ENCODE measurements around the gene GNA15.

GNA15 gene

DNA sequence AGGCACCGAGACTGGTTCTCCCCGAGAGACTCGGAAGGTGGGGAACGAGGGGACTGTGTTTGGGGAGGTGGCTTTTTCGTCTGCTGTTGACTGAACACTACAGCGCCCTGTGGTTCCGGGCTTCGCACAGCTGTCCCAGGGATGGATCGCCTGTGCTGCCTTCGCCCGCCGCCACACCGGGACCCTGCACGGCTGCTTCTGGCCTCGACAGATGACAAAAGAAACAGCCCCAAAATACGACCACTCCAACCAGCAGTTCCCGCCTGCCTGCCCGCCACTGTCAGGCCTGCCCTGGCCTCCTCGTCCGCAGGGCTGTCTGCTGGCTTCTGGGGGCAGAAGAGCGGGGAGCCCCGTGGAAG, 13.3 kb upstream of the GNA15 start:
- DNase-seq: no peak

GRCh38 chr19:3123088-3123721, 12.6 kb upstream of the GNA15 start:
- DNase-seq: no peak

- no peak for DNase-seq
Observed at GRCh38 chr19:3123956-3124355, 11.9 kb upstream of the GNA15 start.

- no peak for DNase-seq
Observed at GRCh38 chr19:3124630-3125029, 11.2 kb upstream of the GNA15 start.

GRCh38 chr19:3125900-3126524, 9.8 kb upstream of the GNA15 start:
- DNase-seq: peak; percentile 54

GRCh38 chr19:3129112-3129511, 6.7 kb upstream of the GNA15 start:
- DNase-seq: no peak

GRCh38 chr19:3131168-3131567, 4.7 kb upstream of the GNA15 start:
- no peak for DNase-seq

DNA sequence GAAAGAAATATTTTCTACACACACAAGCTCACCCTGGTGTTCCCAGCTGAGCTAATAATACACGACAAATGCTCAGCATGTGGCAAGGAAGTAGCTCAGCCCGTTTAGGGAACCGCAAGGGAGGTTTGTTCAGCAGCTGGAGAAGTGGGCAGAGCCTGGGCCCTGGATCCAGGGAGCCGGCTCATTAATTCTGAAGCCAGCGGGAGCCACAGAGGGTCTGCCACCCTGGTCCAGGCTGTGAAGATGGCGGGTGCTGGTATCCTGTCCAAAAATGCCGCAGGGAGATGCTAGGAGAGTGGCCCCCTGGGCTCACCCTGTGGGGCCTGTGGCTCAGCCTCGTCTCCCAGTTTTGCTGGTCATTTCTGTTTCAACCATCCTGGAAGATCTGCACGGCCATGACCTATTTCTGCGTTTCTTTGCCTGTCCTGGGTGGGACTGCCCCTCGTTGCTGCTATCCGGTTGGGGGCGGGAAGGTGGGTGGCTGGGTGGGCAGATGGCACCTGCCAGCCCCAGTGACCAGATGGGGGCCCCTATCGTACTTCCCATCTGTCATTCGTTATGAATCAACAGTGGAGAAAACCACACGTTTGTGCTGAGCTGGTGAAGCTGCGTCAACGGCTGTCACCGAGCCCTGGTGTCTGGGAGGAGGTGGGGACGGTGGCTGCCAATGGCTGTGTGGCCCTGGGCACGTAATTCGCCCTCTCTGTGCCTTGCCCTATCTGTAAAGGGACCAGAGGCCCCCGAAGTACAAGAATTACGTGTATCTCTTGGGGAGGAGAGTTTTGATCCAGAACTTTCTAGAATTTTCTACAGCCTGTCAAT, 2.7 kb upstream of the GNA15 start:
- no peak for DNase-seq

GRCh38 chr19:3133793-3134116, 2.1 kb upstream of the GNA15 start:
- no peak for DNase-seq

DNA sequence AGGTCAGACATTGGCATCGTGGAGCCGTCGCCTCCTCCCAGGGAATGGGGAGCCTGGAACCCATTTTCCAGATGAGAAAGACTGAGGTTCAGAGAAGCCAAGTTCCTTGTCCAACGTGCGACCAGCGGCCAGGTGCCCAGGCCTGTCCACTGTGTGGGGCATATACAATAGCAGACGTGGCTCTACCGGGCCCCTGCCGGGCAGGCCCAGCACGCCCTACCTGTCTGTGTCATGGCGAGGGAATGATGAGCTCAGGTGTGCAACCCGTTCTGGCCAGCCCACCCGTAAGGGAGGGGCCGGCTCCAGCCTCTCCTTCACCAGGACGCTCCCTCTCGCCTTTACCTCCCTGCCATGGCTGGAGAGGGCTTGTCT, 837 bp downstream of the GNA15 start:
- DNase-seq: no peak

- DNase-seq: no peak
Observed at GRCh38 chr19:3137119-3137518, 1.3 kb downstream of the GNA15 start.

GRCh38 chr19:3138268-3138667, 2.4 kb downstream of the GNA15 start:
- no peak for DNase-seq

- DNase-seq: no peak
Observed at GRCh38 chr19:3140667-3141038, 4.8 kb downstream of the GNA15 start.

GRCh38 chr19:3142292-3142670, 6.4 kb downstream of the GNA15 start:
- no peak for DNase-seq

- no peak for DNase-seq
Observed at GRCh38 chr19:3142781-3143337, 7.0 kb downstream of the GNA15 start.

GRCh38 chr19:3145909-3146676, 10.3 kb downstream of the GNA15 start:
- no peak for DNase-seq

DNA sequence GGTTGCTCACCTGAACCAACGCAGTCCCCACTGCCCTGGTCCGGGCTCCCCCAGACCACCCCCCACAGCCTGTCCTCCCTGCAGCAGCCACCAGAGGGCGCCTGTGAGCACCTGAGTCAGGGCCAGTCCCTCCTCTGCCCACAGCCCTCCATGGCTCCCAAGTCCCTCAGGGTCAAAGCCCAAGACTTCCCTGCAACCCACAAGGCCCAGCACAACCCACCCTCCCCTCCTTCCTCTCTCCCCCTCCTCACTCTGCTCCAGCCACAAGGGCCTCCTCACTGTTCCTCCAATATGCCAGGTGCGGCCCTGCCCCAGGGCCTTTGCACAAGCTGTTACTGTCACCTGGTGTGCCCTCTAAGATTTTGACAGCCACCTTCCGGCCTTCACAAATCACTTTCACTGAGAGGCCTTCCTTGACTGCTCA, 10.9 kb downstream of the GNA15 start:
- no peak for DNase-seq

DNA sequence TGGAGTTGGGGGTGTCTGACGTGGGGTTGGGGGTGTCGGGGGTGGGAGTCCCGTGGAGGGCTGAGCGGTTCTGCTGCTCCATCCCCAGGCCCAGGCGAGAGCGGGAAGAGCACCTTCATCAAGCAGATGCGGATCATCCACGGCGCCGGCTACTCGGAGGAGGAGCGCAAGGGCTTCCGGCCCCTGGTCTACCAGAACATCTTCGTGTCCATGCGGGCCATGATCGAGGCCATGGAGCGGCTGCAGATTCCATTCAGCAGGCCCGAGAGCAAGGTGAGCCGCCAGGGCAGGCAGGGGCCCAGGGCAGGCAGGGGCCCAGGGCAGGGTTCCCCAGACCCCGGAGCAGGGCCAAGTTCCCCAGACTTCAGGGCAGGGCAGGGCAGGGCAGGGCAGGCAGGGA, 12.7 kb downstream of the GNA15 start:
- DNase-seq: no peak

DNA sequence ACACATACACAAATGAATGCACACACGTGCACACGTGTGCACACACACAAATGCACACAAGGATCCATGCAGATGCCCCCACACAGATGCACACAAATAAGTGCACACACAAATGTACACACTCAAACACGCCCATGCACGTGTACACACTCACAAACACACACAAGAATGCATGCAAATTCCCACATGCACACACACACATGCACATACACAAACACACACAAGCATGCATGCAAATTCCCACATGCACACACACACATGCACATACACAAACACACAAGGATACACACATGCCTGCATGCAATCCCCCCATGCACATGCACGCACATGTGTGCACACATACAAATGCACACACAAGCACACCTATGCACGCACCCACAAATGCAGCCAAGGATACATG, 13.3 kb downstream of the GNA15 start:
- no peak for DNase-seq

DNA sequence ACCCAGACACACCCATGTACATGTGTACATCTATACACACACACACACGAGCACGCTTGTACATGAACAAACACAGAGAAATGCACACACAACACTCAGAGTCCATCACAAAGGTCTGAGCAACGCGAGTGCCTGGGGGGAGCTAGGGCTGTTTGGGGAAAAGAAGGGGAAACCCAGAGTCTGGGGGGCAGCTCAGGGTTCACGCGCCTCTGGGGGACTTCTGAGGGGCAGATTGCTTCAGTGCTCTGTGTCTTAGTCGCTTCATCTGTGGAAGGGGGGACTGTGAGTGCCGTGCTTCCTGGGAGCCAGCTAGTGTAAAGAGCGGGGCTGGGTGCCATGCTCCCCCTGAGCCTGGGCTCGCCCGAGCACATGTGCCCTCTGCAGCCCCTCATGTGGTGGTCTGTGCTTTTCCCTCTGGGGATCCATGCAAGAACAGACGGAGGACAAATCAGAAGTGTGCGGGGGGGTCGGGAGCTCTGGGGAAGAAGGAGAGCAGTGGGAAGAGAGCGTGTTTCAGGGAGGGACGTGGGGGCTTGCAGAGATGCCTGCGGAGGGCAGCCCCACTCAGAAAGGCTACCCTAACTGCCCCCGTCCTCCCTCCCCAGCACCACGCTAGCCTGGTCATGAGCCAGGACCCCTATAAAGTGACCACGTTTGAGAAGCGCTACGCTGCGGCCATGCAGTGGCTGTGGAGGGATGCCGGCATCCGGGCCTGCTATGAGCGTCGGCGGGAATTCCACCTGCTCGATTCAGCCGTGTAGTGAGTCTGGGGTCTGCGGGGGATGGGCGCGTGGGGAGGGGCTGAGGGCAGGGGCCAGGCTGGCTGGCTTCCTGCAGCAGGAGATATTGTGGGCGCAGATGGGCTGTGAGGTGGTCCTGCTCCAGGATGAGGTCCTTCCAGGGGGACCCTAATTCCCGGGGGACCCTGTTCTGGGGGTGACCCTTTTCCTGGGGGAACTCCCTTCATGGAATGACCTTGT, 14.0 kb downstream of the GNA15 start:
- DNase-seq: no peak

- no peak for DNase-seq
Observed at GRCh38 chr19:3150739-3151329, 15.0 kb downstream of the GNA15 start.
